ENCODE measurements around the gene PODXL. TPM values are rescaled to one million over a fixed set of nuclear protein-coding genes. Genes with fewer than 3 reads are reported as not detected.

Gene PODXL
- polyA plus RNA-seq, 1 donor (not counting 4 experiments of a cell fraction or from before 2014, with no cell fraction given): 0.08 TPM

- Histone ChIP-seq H3K9me3 (ENCODE audit: control insufficient read depth, low read depth, low read length) (no peaks in the 10 kb centered on the region), H3K36me3 (ENCODE audit: control insufficient read depth in 2 of 2, extremely low read depth in 1 of 2, insufficient read depth in 2 of 2, low read length in 2 of 2) (no peaks in the 10 kb centered on the region), H3K27ac (ENCODE audit: control insufficient read depth, insufficient read depth, low read length) (no peak overlapping the region), H3K4me3 (ENCODE audit: control insufficient read depth in 2 of 3, extremely low read depth in 1 of 3, insufficient read depth in 2 of 3, low read depth in 1 of 3, low read length in 3 of 3) (no peak overlapping the region), H3K4me2 (ENCODE audit: control insufficient read depth, extremely low read depth, insufficient read depth, low read depth, low read length) (no peak overlapping the region), H2AFZ (ENCODE audit: control insufficient read depth, low read length) (no peak overlapping the region), H3K9me1 (ENCODE audit: control insufficient read depth, extremely low read depth, insufficient read depth, low read length) (no peaks in the 10 kb centered on the region), H3K4me1 (ENCODE audit: control insufficient read depth, extremely low read depth, insufficient read depth, low read length) (no peaks in the 10 kb centered on the region), H4K20me1 (ENCODE audit: control insufficient read depth, extremely low read depth, insufficient read depth, low read length) (no peaks in the 10 kb centered on the region), H3K27me3 (ENCODE audit: control insufficient read depth, extremely low read depth, insufficient read depth, low read length) (peaks cover 7% of the 10 kb centered on the region), H3K9ac (ENCODE audit: control insufficient read depth, extremely low read depth, insufficient read depth, low read length) (no peak overlapping the region), H3K79me2 (ENCODE audit: control insufficient read depth, insufficient read depth, low read length) (no peaks in the 10 kb centered on the region)
- FAIRE-seq: no peak
- no peak for DNase-seq (ENCODE audit: low read depth, low spot score)
- no peak for TF ChIP-seq CTCF (optimal IDR thresholded peaks at IDR 0.05 in 1 of 3, IDR thresholded peaks at IDR 0.05 in 1 of 3, conservative IDR thresholded peaks at IDR 0.05 in 1 of 3; ENCODE audit: extremely low read depth in 1 of 3, insufficient read depth in 2 of 3, low read length in 3 of 3)
- no peak for TF ChIP-seq EZH2 (IDR thresholded peaks at IDR 0.05; ENCODE audit: low read length)
- dilution Hi-C loops (cut with MboI; ENCODE audit: extremely low pct_ligation_motif_present, low sequenced_read_pairs): no loop called here
These were observed 29.8 kb upstream of the PODXL start for GRCh38 chr7:131586259-131586658.

GRCh38 chr7:131583430-131583829 is 27.0 kb upstream of the PODXL start:
- no peak overlapping the region for H2AFZ ChIP-seq (ENCODE audit: control insufficient read depth, low read length)
- no peaks in the 10 kb centered on the region for H3K9me1 ChIP-seq (ENCODE audit: control insufficient read depth, extremely low read depth, insufficient read depth, low read length)
- no peaks in the 10 kb centered on the region for H4K20me1 ChIP-seq (ENCODE audit: control insufficient read depth, extremely low read depth, insufficient read depth, low read length)
- no peak for FAIRE-seq
- H3K27ac ChIP-seq (ENCODE audit: control insufficient read depth, insufficient read depth, low read length): no peak overlapping the region
- no peak for DNase-seq (ENCODE audit: low read depth, low spot score)
- peaks cover 5% of the 10 kb centered on the region for H3K27me3 ChIP-seq (ENCODE audit: control insufficient read depth, extremely low read depth, insufficient read depth, low read length)
- H3K9ac ChIP-seq (ENCODE audit: control insufficient read depth, extremely low read depth, insufficient read depth, low read length): no peak overlapping the region
- no peaks in the 10 kb centered on the region for H3K79me2 ChIP-seq (ENCODE audit: control insufficient read depth, insufficient read depth, low read length)
- no peaks in the 10 kb centered on the region for H3K36me3 ChIP-seq (ENCODE audit: control insufficient read depth in 2 of 2, extremely low read depth in 1 of 2, insufficient read depth in 2 of 2, low read length in 2 of 2)
- H3K9me3 ChIP-seq (ENCODE audit: control insufficient read depth, low read depth, low read length): no peaks in the 10 kb centered on the region
- H3K4me1 ChIP-seq (ENCODE audit: control insufficient read depth, extremely low read depth, insufficient read depth, low read length): no peaks in the 10 kb centered on the region
- no peak overlapping the region for H3K4me2 ChIP-seq (ENCODE audit: control insufficient read depth, extremely low read depth, insufficient read depth, low read depth, low read length)
- H3K4me3 ChIP-seq (ENCODE audit: control insufficient read depth in 2 of 3, extremely low read depth in 1 of 3, insufficient read depth in 2 of 3, low read depth in 1 of 3, low read length in 3 of 3): no peak overlapping the region
- dilution Hi-C loops (cut with MboI; ENCODE audit: extremely low pct_ligation_motif_present, low sequenced_read_pairs): no loop called here
- TF ChIP-seq CTCF (optimal IDR thresholded peaks at IDR 0.05 in 1 of 3, IDR thresholded peaks at IDR 0.05 in 1 of 3, conservative IDR thresholded peaks at IDR 0.05 in 1 of 3; ENCODE audit: extremely low read depth in 1 of 3, insufficient read depth in 2 of 3, low read length in 3 of 3) (no peak), EZH2 (IDR thresholded peaks at IDR 0.05; ENCODE audit: low read length) (no peak)

Data from keratinocyte (primary cell).